Mucosa of descending colon (tissue), 3 donors: ENCODE results near the gene FRMD4A. TPM values are rescaled to one million over a fixed set of nuclear protein-coding genes. Genes with fewer than 3 reads are reported as not detected.

Experiments used
- ATAC-seq: fragments of 200-7000 bp; cut with Tn5 transposase; one replicate; pipeline ENCODE4 v1.9.1; 2020; ENCODE audit warnings: mild to moderate bottlenecking, moderate library complexity
- DNase-seq, 3 donors: peaks; one replicate each; pipeline ENCODE4 v3.0.0-alpha.2; 2020
- H3K36me3 ChIP-seq: fragments of 200-600 bp; one replicate; pipeline ENCODE4 v1.8.0; 2021; ENCODE audit warnings: low read depth, mild to moderate bottlenecking
- H3K4me1 ChIP-seq: fragments of 200-600 bp; one replicate; pipeline ENCODE4 v1.8.0; 2021; ENCODE audit warnings: low read depth, mild to moderate bottlenecking
- H3K4me3 ChIP-seq: fragments of 200-600 bp; one replicate; pipeline ENCODE4 v1.8.0; 2021; ENCODE audit warnings: mild to moderate bottlenecking
- H3K9me3 ChIP-seq: fragments of 200-600 bp; one replicate; pipeline ENCODE4 v1.8.0; 2021; ENCODE audit warnings: mild to moderate bottlenecking
- intact Hi-C, 2 donors: fragments of 100-400 bp; cut with DNase I in 1 of 2; cut with micrococcal nuclease in 1 of 2; formaldehyde crosslinking; loops; one replicate each; pipeline versions ENCODE4 v1.11.0 to v1.11.1; 2022; cut with DNase I, micrococcal nuclease
- total RNA-seq, 3 donors: library from RNA; stranded (reverse); fragmentation: NEBNext Ultra II Directional in 2 of 3; extraction: Animal tissue kit (Norgen Biotek cat#: 25700) in 2 of 3; gene quantifications; one replicate each; pipeline versions ENCODE4 v1.2.1 to v1.2.4, GENCODE V29; 2021 to 2023
- TF ChIP-seq, protein P1 (sequence below): fragments of 200-600 bp; IDR thresholded peaks from one replicate; pipeline ENCODE4 v1.8.0; 2022; ENCODE audit warnings: antibody characterized with exemption, mild to moderate bottlenecking
- donor health status: DM: no; HTN: no; CAD: no; lungs with moderate emphysema.
- donor health status: DM: no; HTN: no; CAD: no.
- donor health status: DM: no; HTN: yes; CAD: no.

FRMD4A gene
- total RNA-seq, 3 donors from 2014 or later = 9.8 to 40.6 (median 17.2) TPM

DNA sequence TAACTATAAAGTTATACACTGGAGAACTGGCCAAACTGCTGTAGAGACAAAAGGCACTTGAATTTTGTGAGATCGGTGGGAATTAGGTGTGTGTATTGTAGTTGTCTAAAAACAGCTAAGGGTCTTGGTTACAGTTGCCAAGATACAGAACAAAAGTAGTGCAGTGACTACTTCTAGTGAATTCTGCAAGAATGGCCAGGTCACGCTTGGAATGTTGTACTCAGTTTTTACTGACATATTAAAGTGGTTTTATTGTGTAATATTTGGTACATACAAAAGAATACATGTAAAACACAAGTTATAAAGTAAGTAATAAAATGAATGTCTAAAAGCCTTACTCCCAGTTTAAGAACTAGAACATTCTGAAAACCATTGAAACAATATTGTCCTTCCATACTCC, 701.6 kb downstream of the FRMD4A start:
- Histone ChIP-seq H3K36me3 (no peaks in the 10 kb centered on the region), H3K4me1 (no peaks in the 10 kb centered on the region), H3K4me3 (no peak overlapping the region), H3K9me3 (no peaks in the 10 kb centered on the region)
- intact Hi-C loops = no loop called here
- TF ChIP-seq, protein P1, sequence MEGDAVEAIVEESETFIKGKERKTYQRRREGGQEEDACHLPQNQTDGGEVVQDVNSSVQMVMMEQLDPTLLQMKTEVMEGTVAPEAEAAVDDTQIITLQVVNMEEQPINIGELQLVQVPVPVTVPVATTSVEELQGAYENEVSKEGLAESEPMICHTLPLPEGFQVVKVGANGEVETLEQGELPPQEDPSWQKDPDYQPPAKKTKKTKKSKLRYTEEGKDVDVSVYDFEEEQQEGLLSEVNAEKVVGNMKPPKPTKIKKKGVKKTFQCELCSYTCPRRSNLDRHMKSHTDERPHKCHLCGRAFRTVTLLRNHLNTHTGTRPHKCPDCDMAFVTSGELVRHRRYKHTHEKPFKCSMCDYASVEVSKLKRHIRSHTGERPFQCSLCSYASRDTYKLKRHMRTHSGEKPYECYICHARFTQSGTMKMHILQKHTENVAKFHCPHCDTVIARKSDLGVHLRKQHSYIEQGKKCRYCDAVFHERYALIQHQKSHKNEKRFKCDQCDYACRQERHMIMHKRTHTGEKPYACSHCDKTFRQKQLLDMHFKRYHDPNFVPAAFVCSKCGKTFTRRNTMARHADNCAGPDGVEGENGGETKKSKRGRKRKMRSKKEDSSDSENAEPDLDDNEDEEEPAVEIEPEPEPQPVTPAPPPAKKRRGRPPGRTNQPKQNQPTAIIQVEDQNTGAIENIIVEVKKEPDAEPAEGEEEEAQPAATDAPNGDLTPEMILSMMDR = no peak
- DNase-seq = no peak
- ATAC-seq = no peak

DNA sequence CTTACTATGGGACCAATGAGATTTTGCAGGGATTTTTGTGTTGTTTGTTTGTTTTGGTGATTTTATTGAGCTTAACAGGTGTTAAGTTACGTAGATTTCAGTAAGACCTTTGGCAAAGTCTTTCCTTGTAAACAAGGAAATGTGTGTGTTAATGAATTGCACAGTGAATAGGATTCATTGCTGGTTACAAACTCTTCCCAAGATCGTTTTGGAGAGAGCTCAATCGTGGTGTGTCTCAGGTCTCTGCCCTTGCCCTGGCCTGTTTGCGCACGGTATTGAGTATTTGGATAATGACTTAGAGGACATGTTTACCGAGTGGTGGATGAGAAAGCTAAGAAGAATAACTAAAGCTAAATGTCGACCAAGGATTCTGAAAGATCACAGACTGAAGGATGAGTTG, 702.1 kb downstream of the FRMD4A start:
- intact Hi-C loops = no loop called here
- Histone ChIP-seq H3K4me1 (no peaks in the 10 kb centered on the region), H3K9me3 (no peaks in the 10 kb centered on the region), H3K36me3 (no peaks in the 10 kb centered on the region), H3K4me3 (no peak overlapping the region)
- no peak for DNase-seq
- ATAC-seq = peak; percentile 54
- TF ChIP-seq, protein P1 = no peak

DNA sequence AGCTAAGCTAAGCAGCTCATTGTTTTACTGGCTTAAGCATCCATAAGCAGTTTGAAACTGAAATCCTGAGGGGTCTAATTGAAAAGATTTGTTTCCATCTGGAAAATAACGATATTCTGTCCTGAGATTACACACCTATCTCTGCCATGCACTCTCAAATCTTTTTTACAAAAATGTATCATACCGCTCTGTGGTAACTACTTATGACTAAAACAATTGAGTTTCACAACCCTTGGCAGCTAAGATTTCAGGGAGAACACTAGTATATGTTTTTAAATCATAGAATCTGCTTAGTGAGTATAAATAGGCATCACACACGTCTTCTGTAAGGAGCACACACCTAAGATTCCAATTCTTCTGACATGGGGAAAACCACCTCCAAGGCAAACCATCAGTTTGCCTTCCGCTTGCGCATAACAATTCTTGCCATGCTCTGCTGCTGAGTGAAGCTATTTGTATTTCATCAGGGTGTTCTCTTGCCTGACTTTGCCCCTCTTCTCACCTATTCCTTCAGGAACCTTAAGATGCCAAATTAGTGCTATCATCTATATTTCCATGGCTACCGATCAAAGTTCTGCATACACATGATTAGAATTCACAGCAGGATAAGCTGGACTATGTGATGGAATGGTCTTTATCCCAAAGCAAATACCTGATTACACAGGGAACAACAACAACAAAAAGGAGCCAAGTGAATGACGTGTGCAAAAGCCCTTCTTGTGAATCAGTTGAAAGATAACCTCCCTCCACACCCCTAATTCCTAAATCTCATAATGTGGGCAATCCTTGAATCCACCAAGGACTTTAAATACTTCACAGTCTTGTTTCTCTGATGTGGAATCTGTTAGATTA, 703.0 kb downstream of the FRMD4A start:
- H3K4me1 ChIP-seq = no peaks in the 10 kb centered on the region
- DNase-seq = no peak
- no peak overlapping the region for H3K4me3 ChIP-seq

DNA sequence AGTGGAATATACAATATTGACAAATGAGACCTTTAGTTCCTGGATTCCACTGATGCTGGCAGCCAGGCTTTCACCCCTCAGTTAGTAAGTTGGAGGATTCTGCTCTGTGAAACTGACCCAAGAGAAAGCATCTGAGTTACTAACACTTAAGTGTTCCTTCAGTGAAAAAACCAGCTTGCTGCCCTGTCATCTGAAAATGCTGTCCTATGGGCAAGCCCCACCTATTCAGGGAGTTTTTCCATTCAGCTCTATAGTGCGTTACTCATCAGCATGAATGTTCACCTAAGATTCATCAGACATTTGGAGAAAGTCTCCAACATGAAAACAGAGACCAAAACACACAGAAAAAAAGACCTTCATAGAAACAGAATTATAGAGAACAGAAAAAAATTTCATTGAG, 706.1 kb downstream of the FRMD4A start:
- intact Hi-C loops = no loop called here
- Histone ChIP-seq H3K4me3 (no peak overlapping the region), H3K4me1 (no peaks in the 10 kb centered on the region), H3K9me3 (no peaks in the 10 kb centered on the region), H3K36me3 (no peaks in the 10 kb centered on the region)
- ATAC-seq (no peak), DNase-seq (no peak)
- TF ChIP-seq, protein P1 = no peak

More for the DNA sequence above, 703.0 kb downstream of the FRMD4A start:
- Histone ChIP-seq H3K36me3 (no peaks in the 10 kb centered on the region), H3K9me3 (no peaks in the 10 kb centered on the region)
- ATAC-seq = no peak
- TF ChIP-seq, protein P1 = no peak
- intact Hi-C loops = no loop called here

DNA sequence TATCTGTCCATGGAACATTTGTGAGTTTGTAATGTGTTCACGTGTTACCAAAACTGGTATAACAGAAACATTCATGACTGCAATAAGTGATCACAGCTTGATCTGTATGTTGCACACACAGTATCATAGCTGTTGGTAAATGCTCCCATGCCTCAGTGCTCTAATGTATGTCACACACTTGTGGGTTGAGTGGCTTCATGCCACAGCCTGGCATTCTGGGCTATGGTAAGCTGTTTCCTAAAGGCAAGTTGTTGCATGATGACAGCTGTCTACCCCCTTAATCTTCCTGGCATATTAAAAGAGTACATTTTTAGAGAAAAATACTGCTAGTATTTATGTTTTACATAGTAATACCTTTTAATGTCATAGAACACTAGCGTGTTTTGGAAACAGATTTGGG, 708.8 kb downstream of the FRMD4A start:
- ATAC-seq (no peak), DNase-seq (no peak)
- Histone ChIP-seq H3K4me3 (no peak overlapping the region), H3K4me1 (no peaks in the 10 kb centered on the region), H3K36me3 (no peaks in the 10 kb centered on the region), H3K9me3 (no peaks in the 10 kb centered on the region)
- intact Hi-C loops = no loop called here
- TF ChIP-seq, protein P1 = no peak
